PC-9 (cell line): ENCODE data around the gene ING4. TPM values are rescaled to one million over a fixed set of nuclear protein-coding genes. Genes with fewer than 3 reads are reported as not detected.

Source experiments
- BruUV-seq: library from RNA; stranded (reverse); fragments of 400-500 nt; replicated peaks from 2 replicates; lab custom pipeline; 2021; lab: Mats Ljungman, UMichigan
- CTCF ChIA-PET: fragments of 300-600 bp; sonication (Branson Sonifier 250); formaldehyde crosslinking; loops from one replicate; lab custom pipeline; 2022; ENCODE audit warnings: antibody characterized with exemption; lab: Charles Lee
- POLR2A ChIA-PET: fragments of 300-600 bp; sonication (Branson Sonifier 250); formaldehyde crosslinking; loops from one replicate; lab custom pipeline; 2022; ENCODE audit warnings: antibody characterized with exemption; ENCODE audit not compliant: unreplicated experiment; lab: Charles Lee
- DNase-seq, 2 experiments: peaks; one replicate each; pipeline versions ENCODE4 v3.0.0 to v3.0.0-alpha.2; 2015 to 2022; ENCODE audit warnings: mixed read lengths in 1 of 2
- H2AFZ ChIP-seq: fragments of 200-600 bp; sonication (generic); 2 replicates; pipeline ENCODE4 v1.8.1; 2017; ENCODE audit warnings: antibody characterized with exemption
- H3F3A ChIP-seq: fragments of 200-600 bp; sonication (generic); 2 replicates; pipeline ENCODE4 v1.8.1; 2017; ENCODE audit warnings: antibody characterized with exemption, mild to moderate bottlenecking, low read depth; ENCODE audit not compliant: insufficient read depth
- H3K27ac ChIP-seq: fragments of 200-600 bp; sonication (generic); 2 replicates; pipeline ENCODE4 v1.6.1; 2016; ENCODE audit warnings: mixed run types
- H3K27me3 ChIP-seq: fragments of 200-600 bp; sonication (generic); 2 replicates; pipeline ENCODE4 v1.6.1; 2016; ENCODE audit warnings: low read depth, mixed run types; ENCODE audit not compliant: insufficient read depth
- H3K36me3 ChIP-seq: fragments of 200-600 bp; sonication (generic); 2 replicates; pipeline ENCODE4 v1.6.1; 2016; ENCODE audit warnings: low read depth, mixed run types
- H3K4me1 ChIP-seq: fragments of 200-600 bp; sonication (generic); replicated peaks from 2 replicates; pipeline ENCODE4 v1.6.1; 2016; ENCODE audit warnings: mixed run types; ENCODE audit not compliant: insufficient read depth
- H3K4me2 ChIP-seq: fragments of 200-600 bp; sonication (generic); 2 replicates; pipeline ENCODE4 v1.6.1; 2017; ENCODE audit warnings: mixed run types
- H3K4me3 ChIP-seq: fragments of 200-600 bp; sonication (generic); 2 replicates; pipeline ENCODE4 v1.6.1; 2016; ENCODE audit warnings: mixed run types
- H3K79me2 ChIP-seq: fragments of 200-600 bp; sonication (generic); 2 replicates; pipeline ENCODE4 v1.6.1; 2017; ENCODE audit warnings: low read depth, mixed run types
- H3K9me2 ChIP-seq: fragments of 200-600 bp; sonication (generic); 2 replicates; pipeline ENCODE4 v1.8.1; 2017; ENCODE audit warnings: mild to moderate bottlenecking; ENCODE audit not compliant: insufficient read depth
- H3K9me3 ChIP-seq: fragments of 200-600 bp; sonication (generic); 2 replicates; pipeline ENCODE4 v1.8.1; 2016; ENCODE audit warnings: low read depth; ENCODE audit not compliant: insufficient read depth
- H4K20me1 ChIP-seq: fragments of 200-600 bp; sonication (generic); 2 replicates; pipeline ENCODE4 v1.8.1; 2017; ENCODE audit not compliant: insufficient read depth
- CTCF ChIP-seq: fragments of 200-600 bp; sonication (generic); conservative IDR thresholded peaks from 2 replicates; pipeline ENCODE4 v1.6.1; 2017; ENCODE audit warnings: mixed run types, antibody characterized with exemption, mild to moderate bottlenecking, moderate library complexity
- EZH2 ChIP-seq: fragments of 200-600 bp; sonication (generic); IDR thresholded peaks from 2 replicates; pipeline ENCODE4 v1.8.0; 2017; ENCODE audit warnings: antibody characterized with exemption, low read depth
- intact Hi-C: fragments of 100-400 bp; cut with micrococcal nuclease; formaldehyde crosslinking; loops from one replicate; pipeline ENCODE4 v1.10.0; 2022; ENCODE audit not compliant: unreplicated experiment
- total RNA-seq: library from RNA; stranded (reverse); gene quantifications from 2 replicates; pipeline ENCODE4 v1.2.3, GENCODE V29; 2021

The ING4 gene
- total RNA-seq, 1 experiment from 2014 or later: 88.7 TPM

GRCh38 chr12:6614513-6615172 is 48.3 kb downstream of the ING4 start:
- H3K9me2 ChIP-seq: no peaks in the 10 kb centered on the region
- BruUV-seq: TSS peak; percentile 67
- peaks cover 34% of the 10 kb centered on the region for H3K4me1 ChIP-seq
- H3K4me2 ChIP-seq: peak overlapping the region; percentile 53; the same call in 1 of the 2 replicates
- H3K27ac ChIP-seq: peak overlapping the region; percentile 51
- peaks cover 50% of the 10 kb centered on the region for H3F3A ChIP-seq
- CTCF ChIA-PET: interaction anchor here (0.5 to 1.5 kb wide), 7 partner anchors 70 to 311 kb away, joined by 3 to 18 read pairs (median 4); partner anchors contain the start of gene PTMS
- H3K9me3 ChIP-seq: no peaks in the 10 kb centered on the region
- H3K36me3 ChIP-seq: no peaks in the 10 kb centered on the region
- no peaks in the 10 kb centered on the region for H4K20me1 ChIP-seq
- H2AFZ ChIP-seq: peak overlapping the region; percentile 54; the same call in 1 of the 2 replicates
- no peak for TF ChIP-seq EZH2
- no peak; the same call in 1 of the 2 replicates for TF ChIP-seq CTCF
- POLR2A ChIA-PET: interaction anchor here (0.7 to 1.9 kb wide), 4 partner anchors 21 to 238 kb away, joined by 3 to 60 read pairs (median 8); partner anchors contain the start of genes CDCA3, LPAR5, PTMS and USP5
- H3K4me3 ChIP-seq: no peak overlapping the region; the same call in 1 of the 2 replicates
- no peaks in the 10 kb centered on the region for H3K27me3 ChIP-seq
- no peak for DNase-seq
- intact Hi-C loops: loop anchor here (10.0 kb wide), 1 partner anchor 350 kb away; no protein-coding TSS in a partner anchor
- no peaks in the 10 kb centered on the region for H3K79me2 ChIP-seq

- peaks cover 53% of the 10 kb centered on the region for H3F3A ChIP-seq
- BruUV-seq: no TSS peak
- no peaks in the 10 kb centered on the region for H3K27me3 ChIP-seq
- H3K27ac ChIP-seq: peak overlapping the region; percentile 51
- ChIA-PET POLR2A (interaction anchor here (0.5 to 1.9 kb wide), 16 partner anchors 11 to 291 kb away, joined by 3 to 60 read pairs (median 6); partner anchors contain the start of genes CDCA3, GAPDH, LPAR5 and MLF2), CTCF (interaction anchor here (0.5 to 1.5 kb wide), 9 partner anchors 11 to 312 kb away, joined by 3 to 18 read pairs (median 5); partner anchors contain the start of genes PTMS and SPSB2)
- H2AFZ ChIP-seq: peak overlapping the region; percentile 54
- H4K20me1 ChIP-seq: no peaks in the 10 kb centered on the region
- H3K4me3 ChIP-seq: peak overlapping the region; percentile 8; the same call in 1 of the 2 replicates
- intact Hi-C loops: loop anchor here (1.0 to 10.0 kb wide), 6 partner anchors 49 to 351 kb away; partner anchors contain the start of genes ING4, USP5 and ZNF384
- H3K4me2 ChIP-seq: peak overlapping the region; percentile 53
- no peaks in the 10 kb centered on the region for H3K36me3 ChIP-seq
- H3K4me1 ChIP-seq: peaks cover 34% of the 10 kb centered on the region
- H3K9me2 ChIP-seq: no peaks in the 10 kb centered on the region
- no peaks in the 10 kb centered on the region for H3K9me3 ChIP-seq
- DNase-seq: peak; percentile 91 to 97
- TF ChIP-seq EZH2: no peak
- TF ChIP-seq CTCF: no peak
- H3K79me2 ChIP-seq: no peaks in the 10 kb centered on the region
These were observed 49.0 kb downstream of the ING4 start for GRCh38 chr12:6613776-6614512.
